ENCODE results near the gene CD226.
"Not testable (repeated sequence)": the region's sequence is repeated elsewhere in the genome, so short reads cannot be mapped to it uniquely, and the experiment has no call there.

DNA sequence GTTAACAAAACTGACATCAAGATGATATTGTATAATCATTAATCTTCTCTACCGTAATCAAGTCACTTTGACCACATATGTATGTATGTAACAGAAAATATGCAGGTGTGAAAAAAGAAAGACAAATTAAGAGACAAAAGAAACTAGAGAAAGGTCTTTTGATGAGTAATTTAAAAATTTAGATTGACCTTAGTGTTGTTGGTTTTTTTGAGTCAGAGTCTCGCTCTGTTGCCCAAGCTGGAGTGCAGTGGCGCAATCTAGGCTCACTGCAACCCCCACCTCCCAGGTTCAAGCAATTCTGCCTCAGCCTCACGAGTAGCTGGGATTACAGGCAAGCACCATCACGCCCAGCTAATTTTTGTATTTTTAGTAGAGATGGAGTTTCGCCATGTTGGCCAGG lies 82.9 kb downstream of the CD226 start:
- not testable (repeated sequence) for TF ChIP-seq ZNF274 (IDR thresholded peaks at IDR 0.05; ENCODE audit: low read depth, low read length); YY1 (IDR thresholded peaks at IDR 0.05; ENCODE audit: insufficient read depth, insufficient read length); SUZ12 (IDR thresholded peaks at IDR 0.05; ENCODE audit: extremely low read depth, insufficient read depth, insufficient read length)
